ENCODE measurements around the gene ZFP64.

GRCh38 chr20:52167232-52167840, 24.2 kb downstream of the ZFP64 start:
- TF ChIP-seq CTCF (IDR thresholded peaks at IDR 0.05; ENCODE audit: insufficient read depth, low read depth, low read length) (no peak), EZH2 (IDR thresholded peaks at IDR 0.05; ENCODE audit: insufficient read depth, low read length) (no peak)
